ENCODE results near the gene AGAP4.
"Not testable (repeated sequence)": the region's sequence is repeated elsewhere in the genome, so short reads cannot be mapped to it uniquely, and the experiment has no call there.

AGAP4 gene

GRCh38 chr10:45819552-45819951, 27.7 kb downstream of the AGAP4 start:
- Histone ChIP-seq H3K36me3 (no peaks in the 10 kb centered on the region; a peak in 1 of 22 replicates), H4K20me1 (no peaks in the 10 kb centered on the region), H3K27ac (no peak overlapping the region), H3K9ac (no peak overlapping the region), H3K4me2 (no peak overlapping the region), H3K9me3 (replicated peaks in 1 of 11) (peaks cover 17 to 24% (median 20%) of the 10 kb centered on the region in 11 experiments), H3K4me3 (no peak overlapping the region), H3K4me1 (no peaks in the 10 kb centered on the region), H3K27me3 (no peaks in the 10 kb centered on the region)
- TF ChIP-seq Cebpa-rat (IDR thresholded peaks at IDR 0.05) = no peak

GRCh38 chr10:45817912-45818311, 29.4 kb downstream of the AGAP4 start:
- H3K27me3 ChIP-seq = no peaks in the 10 kb centered on the region
- no peak overlapping the region for H3K27ac ChIP-seq
- H3K9me3 ChIP-seq (replicated peaks in 1 of 11) = peaks cover 17 to 24% (median 20%) of the 10 kb centered on the region in 11 experiments
- no peak for TF ChIP-seq Cebpa-rat (IDR thresholded peaks at IDR 0.05)
- H3K4me2 ChIP-seq = no peak overlapping the region
- no peaks in the 10 kb centered on the region for H3K4me1 ChIP-seq
- no peaks in the 10 kb centered on the region; a peak in 1 of 22 replicates for H3K36me3 ChIP-seq
- no peaks in the 10 kb centered on the region for H4K20me1 ChIP-seq
- no peak overlapping the region for H3K9ac ChIP-seq
- H3K4me3 ChIP-seq = no peak overlapping the region

GRCh38 chr10:45817130-45817859, 30.0 kb downstream of the AGAP4 start:
- no peaks in the 10 kb centered on the region for H3K4me1 ChIP-seq
- no peak overlapping the region for H3K27ac ChIP-seq
- H3K4me2 ChIP-seq = no peak overlapping the region
- H3K9ac ChIP-seq = no peak overlapping the region
- no peak for TF ChIP-seq Cebpa-rat (IDR thresholded peaks at IDR 0.05)
- H3K27me3 ChIP-seq = no peaks in the 10 kb centered on the region
- H3K36me3 ChIP-seq = no peaks in the 10 kb centered on the region; a peak in 1 of 22 replicates
- no peak overlapping the region for H3K4me3 ChIP-seq
- H3K9me3 ChIP-seq (replicated peaks in 1 of 11) = peaks cover 17 to 24% (median 20%) of the 10 kb centered on the region in 11 experiments
- no peaks in the 10 kb centered on the region for H4K20me1 ChIP-seq

GRCh38 chr10:45814146-45814545, 33.2 kb downstream of the AGAP4 start:
- H3K27ac ChIP-seq, H3K4me1 ChIP-seq, H3K4me2 ChIP-seq, H3K36me3 ChIP-seq, H4K20me1 ChIP-seq, H3K4me3 ChIP-seq, H3K9ac ChIP-seq, H3K27me3 ChIP-seq: not testable (repeated sequence)
- peaks cover 17 to 24% (median 20%) of the 10 kb centered on the region in 11 experiments for H3K9me3 ChIP-seq (replicated peaks in 1 of 11)

- H3K27me3 ChIP-seq, H3K4me2 ChIP-seq, H3K27ac ChIP-seq, H3K4me3 ChIP-seq, H4K20me1 ChIP-seq, H3K36me3 ChIP-seq, H3K9ac ChIP-seq, H3K4me1 ChIP-seq: not testable (repeated sequence)
- peaks cover 10 to 13% (median 11%) of the 10 kb centered on the region in 11 experiments for H3K9me3 ChIP-seq (replicated peaks in 1 of 11)
Measured at GRCh38 chr10:45812959-45813358, 34.3 kb downstream of the AGAP4 start.

DNA sequence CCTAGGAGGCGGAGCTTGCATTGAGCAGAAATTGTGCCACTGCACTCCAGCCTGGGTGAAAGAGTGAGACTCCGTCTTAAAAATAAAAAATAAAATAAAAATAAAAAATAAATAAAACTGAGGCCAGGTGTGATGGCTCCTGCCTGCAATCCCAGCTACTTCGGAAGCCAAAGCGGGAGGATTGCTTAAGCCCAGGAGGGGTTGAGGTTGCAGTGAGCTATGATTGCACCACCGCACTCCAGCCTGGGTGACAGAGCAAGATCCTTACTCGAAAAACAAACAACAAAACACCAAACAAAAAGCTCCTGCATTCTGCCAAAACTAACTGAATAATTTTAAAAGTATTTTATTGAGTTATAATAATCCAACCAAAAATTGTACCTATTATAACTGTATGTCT, 36.2 kb downstream of the AGAP4 start:
- H3K4me2 ChIP-seq = no peak overlapping the region
- H3K9me3 ChIP-seq (replicated peaks in 1 of 11) = no peaks in the 10 kb centered on the region
- H3K4me3 ChIP-seq = no peak overlapping the region
- TF ChIP-seq Cebpa-rat (IDR thresholded peaks at IDR 0.05) = no peak
- no peaks in the 10 kb centered on the region for H3K36me3 ChIP-seq
- no peaks in the 10 kb centered on the region for H3K4me1 ChIP-seq
- no peak overlapping the region for H3K27ac ChIP-seq
- H3K9ac ChIP-seq = no peak overlapping the region
- no peaks in the 10 kb centered on the region for H4K20me1 ChIP-seq
- no peaks in the 10 kb centered on the region for H3K27me3 ChIP-seq

GRCh38 chr10:45809837-45810236, 37.5 kb downstream of the AGAP4 start:
- H3K27ac ChIP-seq = no peak overlapping the region
- no peak overlapping the region for H3K4me3 ChIP-seq
- H3K27me3 ChIP-seq = no peaks in the 10 kb centered on the region
- H3K9ac ChIP-seq = no peak overlapping the region
- H4K20me1 ChIP-seq = no peaks in the 10 kb centered on the region
- no peaks in the 10 kb centered on the region for H3K4me1 ChIP-seq
- peaks cover 0 to under 1% (median 0%) of the 10 kb centered on the region in 11 experiments; a peak in 1 of 22 replicates for H3K9me3 ChIP-seq (replicated peaks in 1 of 11)
- H3K36me3 ChIP-seq = no peaks in the 10 kb centered on the region
- no peak for TF ChIP-seq Cebpa-rat (IDR thresholded peaks at IDR 0.05)
- H3K4me2 ChIP-seq = no peak overlapping the region

DNA sequence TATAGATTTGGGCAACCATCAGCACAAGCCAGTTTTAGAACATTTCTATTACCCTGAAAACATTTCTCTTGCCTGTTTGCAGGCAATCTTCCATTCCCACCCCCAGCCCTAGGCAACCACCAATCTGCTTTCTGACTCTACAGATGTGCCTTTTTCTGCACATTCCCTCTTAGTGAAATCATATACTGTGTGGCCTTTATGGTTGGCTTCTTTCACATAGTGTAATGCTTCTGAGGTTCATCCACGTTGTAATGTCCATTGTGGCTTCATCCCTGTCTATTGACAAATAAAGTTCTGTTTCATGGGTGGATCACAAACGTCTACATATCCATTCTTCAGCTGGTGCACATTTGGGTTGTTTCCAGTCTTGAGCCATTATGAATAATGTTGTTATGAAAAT, 42.3 kb downstream of the AGAP4 start:
- not testable (repeated sequence) for H3K4me2 ChIP-seq, H3K4me3 ChIP-seq, H3K9ac ChIP-seq, H3K36me3 ChIP-seq, H3K27ac ChIP-seq, H3K27me3 ChIP-seq, H4K20me1 ChIP-seq
- H3K9me3 ChIP-seq (replicated peaks in 1 of 11) = peaks cover 0 to 17% (median 0%) of the 10 kb centered on the region in 11 experiments; a peak in 4 of 22 replicates
- peaks cover 0 to 11% (median 0%) of the 10 kb centered on the region in 10 experiments; a peak in 6 of 20 replicates for H3K4me1 ChIP-seq

GRCh38 chr10:45803060-45804010, 44.0 kb downstream of the AGAP4 start:
- peaks cover 0 to 11% (median 0%) of the 10 kb centered on the region in 10 experiments; a peak in 6 of 20 replicates for H3K4me1 ChIP-seq
- H3K27me3 ChIP-seq, H3K36me3 ChIP-seq, H4K20me1 ChIP-seq, H3K9ac ChIP-seq, H3K4me3 ChIP-seq: not testable (repeated sequence)
- peak overlapping the region in 3 of 11 experiments; percentile 26 to 50 (median 32); a peak in 4 of 22 replicates for H3K27ac ChIP-seq
- H3K4me2 ChIP-seq = peak overlapping the region in 3 of 11 experiments; percentile 3 to 18 (median 13); a peak in 1 of 22 replicates
- H3K9me3 ChIP-seq (replicated peaks in 1 of 11) = peaks cover 0 to 17% (median 0%) of the 10 kb centered on the region in 11 experiments; a peak in 4 of 22 replicates

- not testable (repeated sequence) for H3K4me2 ChIP-seq; H3K9ac ChIP-seq; H4K20me1 ChIP-seq; H3K4me3 ChIP-seq; H3K9me3 ChIP-seq (replicated peaks in 1 of 11); H3K27me3 ChIP-seq; H3K4me1 ChIP-seq; H3K27ac ChIP-seq
- H3K36me3 ChIP-seq = peaks cover 7 to 48% (median 26%) of the 10 kb centered on the region in 11 experiments; a peak in 18 of 22 replicates
Measured at GRCh38 chr10:45794761-45795160, 52.5 kb downstream of the AGAP4 start.

GRCh38 chr10:45790694-45791426, 56.4 kb downstream of the AGAP4 start:
- not testable (repeated sequence) for H3K27me3 ChIP-seq; H3K9ac ChIP-seq; H3K4me2 ChIP-seq; H4K20me1 ChIP-seq; H3K27ac ChIP-seq; H3K4me1 ChIP-seq; H3K4me3 ChIP-seq; H3K9me3 ChIP-seq (replicated peaks in 1 of 11)
- peaks cover 14 to 80% (median 43%) of the 10 kb centered on the region in 11 experiments; a peak in 20 of 22 replicates for H3K36me3 ChIP-seq

DNA sequence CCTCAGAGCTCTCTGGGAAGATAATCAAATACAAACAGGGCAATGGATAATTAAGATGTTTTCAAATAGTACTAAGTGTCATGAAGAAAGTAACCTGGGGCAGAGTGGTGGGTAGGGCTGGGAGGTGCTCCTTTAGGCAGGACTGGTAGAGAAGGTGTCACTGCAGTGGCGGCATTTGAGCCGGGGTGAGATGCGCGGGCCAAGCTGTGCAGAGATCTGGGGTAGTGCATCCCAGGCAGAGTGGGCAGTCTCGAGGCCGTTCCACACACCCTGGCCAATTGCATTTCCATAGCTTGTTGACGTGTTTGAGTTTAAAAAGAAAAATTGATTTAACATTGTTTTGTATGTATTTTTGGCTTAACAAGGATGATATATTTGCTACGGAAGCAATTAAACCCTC, 57.3 kb downstream of the AGAP4 start:
- H3K4me3 ChIP-seq; H3K27ac ChIP-seq; H3K4me2 ChIP-seq; H4K20me1 ChIP-seq; H3K9me3 ChIP-seq (replicated peaks in 1 of 11); H3K4me1 ChIP-seq; H3K27me3 ChIP-seq; H3K9ac ChIP-seq: not testable (repeated sequence)
- H3K36me3 ChIP-seq = peaks cover 18 to 80% (median 50%) of the 10 kb centered on the region in 11 experiments; a peak in 20 of 22 replicates
